ENCODE measurements around the gene HOXC12. TPM values are rescaled to one million over a fixed set of nuclear protein-coding genes. Genes with fewer than 3 reads are reported as not detected.

The HOXC12 gene
- total RNA-seq, 3 donors from 2014 or later: 0.15 TPM; not detected in 2

DNA sequence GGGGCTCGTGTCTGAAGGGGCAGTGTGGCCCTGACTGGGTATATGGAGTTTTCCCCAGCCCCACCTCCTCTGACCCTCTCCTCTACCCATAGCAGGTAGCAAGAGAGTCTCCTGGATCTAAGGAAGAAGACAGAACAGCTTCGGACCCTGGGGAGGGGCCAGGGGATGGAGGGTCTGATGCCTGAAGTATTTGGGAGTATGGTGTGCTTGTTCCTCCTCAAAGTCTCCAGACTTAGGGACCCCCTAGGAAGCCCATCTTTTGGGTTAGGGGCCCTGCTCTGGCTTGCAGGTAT is 53.5 kb downstream of the HOXC12 start:
- Histone ChIP-seq H3K9me3 (no peaks in the 10 kb centered on the region), H3K36me3 (no peaks in the 10 kb centered on the region), H3K4me1 (peaks cover 0 to 7% of the 10 kb centered on the region in 2 donors), H3K27ac (peak overlapping the region; percentile 36 to 85), H3K4me3 (peak overlapping the region; percentile 29 to 71 (median 55)), H3K27me3 (peaks cover 0 to 3% of the 10 kb centered on the region in 2 donors)
- no peak for DNase-seq (ENCODE audit: low spot score in 2 of 2)
- TF ChIP-seq POLR2AphosphoS5 (IDR thresholded peaks at IDR 0.05): no peak
- intact Hi-C loops (cut with DNase I; ENCODE audit: low total_unique reads): loop anchor here (10.0 kb wide), 2 partner anchors 197 to 1957 kb away; partner anchors contain the start of genes CDK2 and PMEL

Other genes with a start within 250 kb of the HOXC12 start
- 100 to 1,000 TPM; 218 to 301 (median 295) TPM for gene CALCOCO1, start 227.5 kb upstream of the HOXC12 start, total RNA-seq
- not detected for gene CISTR, start 202.9 kb upstream of the HOXC12 start, total RNA-seq
- 1 to 10 TPM in 1 of 3 donors, under 1 TPM in 1, not detected in 1; 0.98 to 1.0 TPM for gene HOXC13, start 16.1 kb upstream of the HOXC12 start, total RNA-seq
- under 1 TPM in 1 of 3 donors, not detected in 2; 0.29 TPM for gene HOXC11, start 18.2 kb downstream of the HOXC12 start, total RNA-seq
- 1 to 10 TPM in 1 of 3 donors, under 1 TPM in 1, not detected in 1; 0.73 to 1.3 TPM for gene HOTAIR, start 20.1 kb downstream of the HOXC12 start, total RNA-seq
- 10 to 100 TPM in 1 of 3 donors, 1 to 10 TPM in 2; 2.0 to 10.9 (median 4.3) TPM for gene HOXC10, start 30.2 kb downstream of the HOXC12 start, total RNA-seq
- gene HOXC9, start 45.3 kb downstream of the HOXC12 start, total RNA-seq: 10 to 100 TPM in 1 of 3 donors, 1 to 10 TPM in 2; 3.8 to 16.8 (median 4.6) TPM
- 1 to 10 TPM in 2 of 3 donors, under 1 TPM in 1; 0.73 to 5.4 (median 2.0) TPM for gene HOXC8, start 54.1 kb downstream of the HOXC12 start, total RNA-seq
- 1 to 10 TPM; 3.3 to 4.1 (median 4.0) TPM for gene HOXC6, start 73.5 kb downstream of the HOXC12 start, total RNA-seq
- gene HOXC5, start 78.1 kb downstream of the HOXC12 start, total RNA-seq: under 1 TPM; 0.73 to 0.98 (median 0.96) TPM
- gene HOXC4, start 98.9 kb downstream of the HOXC12 start, total RNA-seq: 1 to 10 TPM; 1.8 to 2.3 (median 1.9) TPM
- 10 to 100 TPM; 29.6 to 55.4 (median 46.4) TPM for gene SMUG1, start 234.1 kb downstream of the HOXC12 start, total RNA-seq